HUES48 (cell line): Measurements from ENCODE around the gene GRHPR.
"Not testable (repeated sequence)": the region's sequence is repeated elsewhere in the genome, so short reads cannot be mapped to it uniquely, and the experiment has no call there.

Source experiments
- H3K27ac ChIP-seq: one replicate; pipeline ENCODE4 v1.7.0; 2013; ENCODE audit warnings: low read depth, low read length, inconsistent platforms
- H3K27me3 ChIP-seq: 2 replicates; pipeline ENCODE4 v1.6.1; 2013; ENCODE audit warnings: mild to moderate bottlenecking, low read length; ENCODE audit not compliant: control insufficient read depth, insufficient read depth
- H3K36me3 ChIP-seq: 2 replicates; pipeline ENCODE4 v1.6.1; 2013; ENCODE audit warnings: low read length; ENCODE audit not compliant: control insufficient read depth, insufficient read depth
- H3K4me1 ChIP-seq: 2 replicates; pipeline ENCODE4 v1.6.1; 2013; ENCODE audit warnings: mild to moderate bottlenecking, low read length; ENCODE audit not compliant: control insufficient read depth, insufficient read depth
- H3K4me3 ChIP-seq: 2 replicates; pipeline ENCODE4 v1.5.1; 2013; ENCODE audit warnings: mild to moderate bottlenecking, low read depth, low read length
- H3K9ac ChIP-seq: 2 replicates; pipeline ENCODE4 v1.6.1; 2013; ENCODE audit warnings: mild to moderate bottlenecking, low read depth, low read length, moderate library complexity
- H3K9me3 ChIP-seq: 2 replicates; pipeline ENCODE4 v1.6.1; 2013; ENCODE audit warnings: low read length; ENCODE audit not compliant: control insufficient read depth, insufficient read depth

GRHPR gene

GRCh38 chr9:37382982-37383357, 39.5 kb upstream of the GRHPR start:
- Histone ChIP-seq H3K4me3 (no peak overlapping the region), H3K36me3 (no peaks in the 10 kb centered on the region), H3K9ac (no peak overlapping the region), H3K27ac (no peak overlapping the region), H3K4me1 (no peaks in the 10 kb centered on the region), H3K27me3 (no peaks in the 10 kb centered on the region), H3K9me3 (no peaks in the 10 kb centered on the region)

GRCh38 chr9:37383393-37383792, 39.1 kb upstream of the GRHPR start:
- no peaks in the 10 kb centered on the region for H3K36me3 ChIP-seq
- no peaks in the 10 kb centered on the region for H3K9me3 ChIP-seq
- no peak overlapping the region for H3K27ac ChIP-seq
- no peaks in the 10 kb centered on the region for H3K4me1 ChIP-seq
- no peaks in the 10 kb centered on the region for H3K27me3 ChIP-seq
- no peak overlapping the region for H3K4me3 ChIP-seq
- H3K9ac ChIP-seq: no peak overlapping the region

GRCh38 chr9:37383876-37384746, 38.4 kb upstream of the GRHPR start:
- Histone ChIP-seq H3K27ac (no peak overlapping the region), H3K9me3 (no peaks in the 10 kb centered on the region), H3K4me3 (no peak overlapping the region), H3K27me3 (no peaks in the 10 kb centered on the region), H3K4me1 (no peaks in the 10 kb centered on the region), H3K9ac (no peak overlapping the region), H3K36me3 (no peaks in the 10 kb centered on the region)

GRCh38 chr9:37385286-37385685, 37.2 kb upstream of the GRHPR start:
- Histone ChIP-seq H3K9ac (no peak overlapping the region), H3K4me3 (no peak overlapping the region), H3K4me1 (no peaks in the 10 kb centered on the region), H3K27me3 (no peaks in the 10 kb centered on the region), H3K27ac (no peak overlapping the region), H3K9me3 (no peaks in the 10 kb centered on the region), H3K36me3 (no peaks in the 10 kb centered on the region)

GRCh38 chr9:37386988-37387387, 35.5 kb upstream of the GRHPR start:
- no peak overlapping the region for H3K9ac ChIP-seq
- H3K36me3 ChIP-seq: no peaks in the 10 kb centered on the region
- H3K4me3 ChIP-seq: no peak overlapping the region
- H3K27me3 ChIP-seq: no peaks in the 10 kb centered on the region
- no peaks in the 10 kb centered on the region for H3K4me1 ChIP-seq
- H3K9me3 ChIP-seq: no peaks in the 10 kb centered on the region
- no peak overlapping the region for H3K27ac ChIP-seq

- Histone ChIP-seq H3K9ac (no peak overlapping the region), H3K4me1 (no peaks in the 10 kb centered on the region), H3K4me3 (no peak overlapping the region), H3K27me3 (no peaks in the 10 kb centered on the region), H3K27ac (no peak overlapping the region), H3K36me3 (no peaks in the 10 kb centered on the region), H3K9me3 (no peaks in the 10 kb centered on the region)
Observed at GRCh38 chr9:37390759-37391158, 31.7 kb upstream of the GRHPR start.

- no peaks in the 10 kb centered on the region for H3K9me3 ChIP-seq
- H3K9ac ChIP-seq: no peak overlapping the region
- no peak overlapping the region for H3K27ac ChIP-seq
- no peak overlapping the region for H3K4me3 ChIP-seq
- H3K27me3 ChIP-seq: no peaks in the 10 kb centered on the region
- H3K4me1 ChIP-seq: no peaks in the 10 kb centered on the region
- no peaks in the 10 kb centered on the region for H3K36me3 ChIP-seq
Observed at GRCh38 chr9:37392272-37392671, 30.2 kb upstream of the GRHPR start.

- H3K4me3 ChIP-seq: no peak overlapping the region
- H3K27me3 ChIP-seq: no peaks in the 10 kb centered on the region
- H3K4me1 ChIP-seq: no peaks in the 10 kb centered on the region
- H3K9ac ChIP-seq: no peak overlapping the region
- no peak overlapping the region for H3K27ac ChIP-seq
- no peaks in the 10 kb centered on the region for H3K9me3 ChIP-seq
- no peaks in the 10 kb centered on the region for H3K36me3 ChIP-seq
Observed at GRCh38 chr9:37395229-37395628, 27.3 kb upstream of the GRHPR start.

- Histone ChIP-seq H3K27me3 (no peaks in the 10 kb centered on the region), H3K36me3 (no peaks in the 10 kb centered on the region), H3K9ac (no peak overlapping the region), H3K4me3 (no peak overlapping the region), H3K4me1 (no peaks in the 10 kb centered on the region), H3K27ac (no peak overlapping the region), H3K9me3 (no peaks in the 10 kb centered on the region)
Observed at GRCh38 chr9:37395663-37396062, 26.8 kb upstream of the GRHPR start.

GRCh38 chr9:37397948-37398347, 24.5 kb upstream of the GRHPR start:
- not testable (repeated sequence) for H3K27me3 ChIP-seq, H3K27ac ChIP-seq, H3K9me3 ChIP-seq, H3K9ac ChIP-seq, H3K4me3 ChIP-seq, H3K4me1 ChIP-seq, H3K36me3 ChIP-seq

- no peaks in the 10 kb centered on the region for H3K9me3 ChIP-seq
- H3K4me3 ChIP-seq: no peak overlapping the region
- H3K36me3 ChIP-seq: no peaks in the 10 kb centered on the region
- H3K27me3 ChIP-seq: no peaks in the 10 kb centered on the region
- H3K9ac ChIP-seq: no peak overlapping the region
- H3K4me1 ChIP-seq: no peaks in the 10 kb centered on the region
- no peak overlapping the region for H3K27ac ChIP-seq
Observed at GRCh38 chr9:37398464-37399025, 24.0 kb upstream of the GRHPR start.
